H9 (cell line): Measurements from ENCODE around the gene MED10. TPM values are rescaled to one million over a fixed set of nuclear protein-coding genes. Genes with fewer than 3 reads are reported as not detected.

Experiments
- DNase-seq: peaks from one replicate; pipeline ENCODE4 v3.0.0-alpha.2; 2017
- H2AFZ ChIP-seq: one replicate; pipeline ENCODE4 v1.6.1; 2013; ENCODE audit warnings: mild to moderate bottlenecking, low read length, control low read depth, moderate library complexity
- H2AK5ac ChIP-seq: 2 replicates; pipeline ENCODE4 v1.6.1; 2013; ENCODE audit warnings: low read length, control low read depth, mixed read lengths; ENCODE audit not compliant: insufficient read length
- H2BK120ac ChIP-seq: one replicate; pipeline ENCODE4 v1.6.1; 2013; ENCODE audit warnings: low read depth, mild to moderate bottlenecking, low read length, control low read depth, inconsistent platforms; ENCODE audit not compliant: poor library complexity, severe bottlenecking
- H2BK12ac ChIP-seq: 2 replicates; pipeline ENCODE4 v1.6.1; 2013; ENCODE audit warnings: low read length, control low read depth, mixed read lengths, low read depth; ENCODE audit not compliant: insufficient read length
- H2BK15ac ChIP-seq: 2 replicates; pipeline ENCODE4 v1.6.1; 2013; ENCODE audit warnings: low read depth, low read length, control low read depth
- H2BK20ac ChIP-seq: one replicate; pipeline ENCODE4 v1.6.1; 2013; ENCODE audit warnings: low read depth, mild to moderate bottlenecking, low read length, control low read depth, inconsistent platforms; ENCODE audit not compliant: poor library complexity, severe bottlenecking
- H2BK5ac ChIP-seq: 2 replicates; pipeline ENCODE4 v1.6.1; 2013; ENCODE audit warnings: low read length, control low read depth, mixed read lengths; ENCODE audit not compliant: insufficient read length
- H3K14ac ChIP-seq: 2 replicates; pipeline ENCODE4 v1.6.1; 2013; ENCODE audit warnings: low read length, control low read depth; ENCODE audit not compliant: insufficient read depth
- H3K18ac ChIP-seq: 2 replicates; pipeline ENCODE4 v1.6.1; 2013; ENCODE audit warnings: low read depth, mild to moderate bottlenecking, mixed read lengths, low read length, control low read depth; ENCODE audit not compliant: insufficient read length
- H3K23ac ChIP-seq: 2 replicates; pipeline ENCODE4 v1.6.1; 2013; ENCODE audit warnings: low read length, control low read depth, mixed read lengths, low read depth; ENCODE audit not compliant: insufficient read length
- H3K23me2 ChIP-seq: 2 replicates; pipeline ENCODE4 v1.6.1; 2013; ENCODE audit warnings: low read depth, mild to moderate bottlenecking, mixed read lengths, low read length, control low read depth; ENCODE audit not compliant: insufficient read length, poor library complexity, severe bottlenecking
- H3K27ac ChIP-seq: 2 replicates; pipeline ENCODE4 v1.5.1; 2013; ENCODE audit warnings: low read length, control low read depth, mixed read lengths, low read depth; ENCODE audit not compliant: insufficient read length
- H3K27me3 ChIP-seq: 2 replicates; pipeline ENCODE4 v1.6.1; 2013; ENCODE audit warnings: low read length, control low read depth, inconsistent platforms; ENCODE audit not compliant: insufficient read depth
- H3K4ac ChIP-seq: 2 replicates; pipeline ENCODE4 v1.6.1; 2013; ENCODE audit warnings: low read depth, mild to moderate bottlenecking, control low read depth, inconsistent platforms, low read length, moderate library complexity
- H3K4me1 ChIP-seq: 2 replicates; pipeline ENCODE4 v1.6.1; 2013; ENCODE audit warnings: low read length, control low read depth, inconsistent platforms; ENCODE audit not compliant: insufficient read depth
- H3K4me2 ChIP-seq: 2 replicates; pipeline ENCODE4 v1.6.1; 2013; ENCODE audit warnings: low read length, control low read depth, mixed read lengths; ENCODE audit not compliant: insufficient read length, insufficient read depth
- H3K56ac ChIP-seq: 2 replicates; pipeline ENCODE4 v1.6.1; 2013; ENCODE audit warnings: low read depth, mild to moderate bottlenecking, mixed read lengths, low read length, control low read depth; ENCODE audit not compliant: insufficient read length
- H3K79me1 ChIP-seq: 2 replicates; pipeline ENCODE4 v1.6.1; 2013; ENCODE audit warnings: low read depth, mild to moderate bottlenecking, moderate library complexity, low read length, control low read depth, inconsistent platforms; ENCODE audit not compliant: insufficient read depth, poor library complexity, severe bottlenecking
- H3K79me2 ChIP-seq: 2 replicates; pipeline ENCODE4 v1.6.1; 2013; ENCODE audit warnings: low read length, control low read depth, inconsistent platforms; ENCODE audit not compliant: insufficient read depth
- H3K9ac ChIP-seq: 2 replicates; pipeline ENCODE4 v1.6.1; 2013; ENCODE audit warnings: low read length, control low read depth, mixed read lengths; ENCODE audit not compliant: insufficient read length; ENCODE audit errors: extremely low read depth
- H3K9me3 ChIP-seq: one replicate; pipeline ENCODE4 v1.6.1; 2013; ENCODE audit warnings: low read depth, low read length, inconsistent platforms; ENCODE audit not compliant: control insufficient read depth
- H3T11ph ChIP-seq: one replicate; pipeline ENCODE4 v1.6.1; 2013; ENCODE audit warnings: mild to moderate bottlenecking, low read length, control low read depth, inconsistent platforms
- H4K20me1 ChIP-seq: one replicate; pipeline ENCODE4 v1.6.1; 2013; ENCODE audit not compliant: control insufficient read depth, insufficient read length, insufficient read depth
- H4K5ac ChIP-seq: 2 replicates; pipeline ENCODE4 v1.6.1; 2013; ENCODE audit warnings: low read depth, mild to moderate bottlenecking, mixed read lengths, low read length, control low read depth; ENCODE audit not compliant: insufficient read length
- H4K8ac ChIP-seq: replicated peaks from 2 replicates; pipeline ENCODE4 v1.6.1; 2013; ENCODE audit warnings: low read length, control low read depth, mixed read lengths, low read depth; ENCODE audit not compliant: insufficient read length
- H4K91ac ChIP-seq: 2 replicates; pipeline ENCODE4 v1.6.1; 2013; ENCODE audit warnings: low read depth, mild to moderate bottlenecking, moderate library complexity, mixed read lengths, low read length, control low read depth; ENCODE audit not compliant: insufficient read length
- H3K27ac Mint-ChIP-seq, 3 experiments: 2 replicates in 2 of 3; 3 replicates in 1 of 3; pipeline ENCODE4 v1.8.0; 2020 to 2021; ENCODE audit warnings: mixed read lengths in 3 of 3, mild to moderate bottlenecking in 1 of 3, moderate library complexity in 1 of 3
- H3K27me3 Mint-ChIP-seq: 2 replicates; pipeline ENCODE4 v1.8.0; 2021; ENCODE audit warnings: low read depth, mild to moderate bottlenecking, moderate library complexity, mixed read lengths
- H3K36me3 Mint-ChIP-seq, 3 experiments: 2 replicates in 2 of 3; 3 replicates in 1 of 3; pipeline ENCODE4 v1.8.0; 2020 to 2021; ENCODE audit warnings: low read depth in 3 of 3, mixed read lengths in 3 of 3; ENCODE audit not compliant: insufficient read depth in 1 of 3
- H3K4me1 Mint-ChIP-seq, 2 experiments: 2 replicates each; pipeline ENCODE4 v1.8.0; 2020; ENCODE audit warnings: mixed read lengths in 2 of 2
- H3K4me3 Mint-ChIP-seq, 2 experiments: 2 replicates in 1 of 2; 3 replicates in 1 of 2; pipeline ENCODE4 v1.8.0; 2020 to 2021; ENCODE audit warnings: mild to moderate bottlenecking in 2 of 2, mixed read lengths in 2 of 2, moderate library complexity in 1 of 2
- H3K9me3 Mint-ChIP-seq, 2 experiments: 2 replicates in 1 of 2; 3 replicates in 1 of 2; pipeline ENCODE4 v1.8.0; 2020; ENCODE audit warnings: mild to moderate bottlenecking in 2 of 2, mixed read lengths in 2 of 2, moderate library complexity in 1 of 2
- CTCF ChIP-seq: fragments of 200-600 bp; sonication (generic); conservative IDR thresholded peaks from 3 replicates; pipeline ENCODE4 v1.8.0; 2021; ENCODE audit warnings: antibody characterized with exemption, mild to moderate bottlenecking
- WGBS: extraction: QIAGEN DNeasy Blood & Tissue Kit; methylation state at CpG from one replicate; pipeline ENCODE4 v1.1.7; 2013; ENCODE audit warnings: missing lambda C conversion rate, low lambda C conversion rate, mixed read lengths; ENCODE audit not compliant: insufficient read length; ENCODE audit errors: extremely low coverage; 5-methylcytosine and 5-hydroxymethylcytosine counted together
- total RNA-seq: library from RNA; stranded (reverse); gene quantifications from 2 replicates; pipeline ENCODE4 v1.2.1, GENCODE V29; 2021

MED10 gene
- total RNA-seq, 1 experiment from 2014 or later = 35.3 TPM

GRCh38 chr5:6402939-6403338, 24.6 kb upstream of the MED10 start:
- no peak overlapping the region for H3K56ac ChIP-seq
- H3K27ac ChIP-seq = no peak overlapping the region
- no peak overlapping the region for H3K18ac ChIP-seq
- no peak overlapping the region for H3K23ac ChIP-seq
- H2AFZ ChIP-seq = no peak overlapping the region
- WGBS = no CpG with 5 or more reads among the region's 6 CpGs
- Mint-ChIP-seq H3K27me3 (peaks cover 6% of the 10 kb centered on the region), H3K4me1 (peaks cover 4 to 9% of the 10 kb centered on the region in 2 experiments; a peak in 3 of 4 replicates), H3K9me3 (no peaks in the 10 kb centered on the region), H3K27ac (no peak overlapping the region), H3K36me3 (no peaks in the 10 kb centered on the region), H3K4me3 (no peak overlapping the region)
- no peak overlapping the region for H3K14ac ChIP-seq
- no peak overlapping the region for H3K4ac ChIP-seq
- no peaks in the 10 kb centered on the region for H3K79me2 ChIP-seq
- H4K20me1 ChIP-seq = no peaks in the 10 kb centered on the region
- H3K9me3 ChIP-seq = no peaks in the 10 kb centered on the region
- H4K8ac ChIP-seq = no peak overlapping the region
- H3K79me1 ChIP-seq = no peaks in the 10 kb centered on the region
- H3K4me1 ChIP-seq = no peaks in the 10 kb centered on the region
- H3K4me2 ChIP-seq = no peak overlapping the region
- H2BK12ac ChIP-seq = no peak overlapping the region
- no peak for DNase-seq
- H2BK5ac ChIP-seq = no peak overlapping the region
- H3K23me2 ChIP-seq = no peaks in the 10 kb centered on the region
- H2AK5ac ChIP-seq = no peak overlapping the region
- H3K27me3 ChIP-seq = no peaks in the 10 kb centered on the region
- no peak overlapping the region for H4K91ac ChIP-seq
- H3T11ph ChIP-seq = no peak overlapping the region
- no peak overlapping the region for H2BK20ac ChIP-seq
- no peak overlapping the region for H4K5ac ChIP-seq
- H3K9ac ChIP-seq = no peak overlapping the region
- no peak for TF ChIP-seq CTCF
- H2BK120ac ChIP-seq = no peak overlapping the region
- no peak overlapping the region for H2BK15ac ChIP-seq
